Measurements from ENCODE around the gene HPCAL1. TPM values are rescaled to one million over a fixed set of nuclear protein-coding genes. Genes with fewer than 3 reads are reported as not detected.

Gene HPCAL1
- total and polyA plus RNA-seq, 2 of the 8 experiments (the other 6 are each of a cell fraction or from before 2014, with no cell fraction given) = 5.8 to 8.6 TPM

DNA sequence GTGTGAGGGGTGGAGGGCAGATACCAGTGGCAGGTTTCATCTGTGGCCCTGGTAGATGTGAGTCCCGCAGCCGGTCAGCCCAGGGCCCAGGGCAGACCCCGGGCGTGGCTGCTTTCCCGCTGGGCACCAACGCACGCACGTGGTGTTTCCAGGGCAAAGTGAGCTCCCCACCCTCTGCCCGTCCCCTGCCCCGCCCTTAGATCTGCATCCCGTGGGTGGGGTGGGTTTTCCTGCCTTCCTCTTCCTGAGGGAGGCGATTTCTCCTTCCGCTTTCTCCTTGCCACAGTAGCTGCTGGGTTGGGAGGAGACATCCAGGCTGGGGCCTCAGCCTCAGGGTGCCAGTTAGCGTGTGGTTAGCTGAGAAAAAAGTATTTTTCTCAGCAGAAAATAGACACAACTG is 95.8 kb downstream of the HPCAL1 start:
- Histone ChIP-seq H3K27ac (ENCODE audit: low read depth, low read length) (no peak overlapping the region), H4K91ac (replicated peaks; ENCODE audit: insufficient read length, low read length) (no peak overlapping the region), H3K9me3 (ENCODE audit: insufficient read depth in 2 of 2, low read depth in 1 of 2, low read length in 1 of 2) (no peaks in the 10 kb centered on the region), H2BK120ac (replicated peaks; ENCODE audit: low read depth, low read length) (no peak overlapping the region), H2BK5ac (ENCODE audit: low read depth, low read length) (no peak overlapping the region), H2BK12ac (ENCODE audit: low read depth, low read length) (no peak overlapping the region), H3K4me1 (replicated peaks in 1 of 4; ENCODE audit: control insufficient read depth in 3 of 4, insufficient read depth in 4 of 4, low read length in 3 of 4) (peaks cover under 1 to 5% (median under 1%) of the 10 kb centered on the region in 4 experiments; a peak in 5 of 7 replicates), H3K79me2 (ENCODE audit: control insufficient read depth in 1 of 2, insufficient read depth in 2 of 2, low read length in 2 of 2) (no peaks in the 10 kb centered on the region), H3K56ac (replicated peaks; ENCODE audit: insufficient read length, low read depth, low read length) (no peak overlapping the region), H4K20me1 (replicated peaks in 1 of 2; ENCODE audit: control insufficient read depth in 1 of 2, insufficient read depth in 2 of 2, low read length in 2 of 2) (no peaks in the 10 kb centered on the region), H3K23me2 (ENCODE audit: low read depth, low read length) (peaks cover 4% of the 10 kb centered on the region; the same call in 1 of the 2 replicates), H4K5ac (ENCODE audit: insufficient read length, low read depth, low read length) (no peak overlapping the region), H2BK20ac (ENCODE audit: low read length) (no peak overlapping the region), H4K8ac (ENCODE audit: extremely low read depth, insufficient read depth, low read length) (no peak overlapping the region), H3K79me1 (ENCODE audit: low read depth, low read length) (no peaks in the 10 kb centered on the region; the same call in none of the 2 replicates), H2BK15ac (ENCODE audit: low read length) (no peak overlapping the region), H2AFZ (ENCODE audit: low read length) (no peak overlapping the region), H2AK5ac (ENCODE audit: low read depth, low read length) (no peak overlapping the region), H3K9ac (replicated peaks in 1 of 4; ENCODE audit: extremely low read depth in 1 of 4, low read depth in 3 of 4, low read length in 3 of 4) (no peak overlapping the region), H3K27me3 (replicated peaks in 1 of 4; ENCODE audit: control insufficient read depth in 3 of 4, extremely low read depth in 1 of 4, insufficient read depth in 3 of 4, low read length in 3 of 4) (no peaks in the 10 kb centered on the region), H3K23ac (ENCODE audit: insufficient read length) (no peak overlapping the region), H3K14ac (ENCODE audit: insufficient read length) (no peak overlapping the region), H3K18ac (ENCODE audit: extremely low read depth, low read length) (no peak overlapping the region), H3K4me3 (ENCODE audit: extremely low read depth in 1 of 4, insufficient read depth in 2 of 4, low read depth in 3 of 4, low read length in 4 of 4) (no peak overlapping the region), H3K4ac (replicated peaks; ENCODE audit: insufficient read length, low read depth, low read length) (no peak overlapping the region), H3K4me2 (ENCODE audit: insufficient read depth in 1 of 2, low read depth in 2 of 2, low read length in 2 of 2) (no peak overlapping the region), H3K36me3 (ENCODE audit: control insufficient read depth in 2 of 4, insufficient read depth in 4 of 4, low read length in 3 of 4) (no peaks in the 10 kb centered on the region)
- POLR2A ChIA-PET (ENCODE audit: partially characterized antibody) = interaction anchor here (1.0 kb wide), 1 partner anchor 50 kb away, joined by 3 read pairs; the partner anchor contains the start of gene ODC1
- FAIRE-seq = no peak
- CTCF ChIA-PET (ENCODE audit: partially characterized antibody) = interaction anchor here (0.9 to 2.7 kb wide), 2 partner anchors 10 to 71 kb away, joined by 3 to 17 read pairs; no protein-coding TSS in a partner anchor
- WGBS, 2 experiments (ENCODE audit: extremely low coverage in 1 of 2, insufficient coverage in 1 of 2, insufficient read length in 1 of 2, insufficient replicate concordance in 2 of 2, low coverage in 1 of 2, low lambda C conversion rate in 2 of 2, missing lambda C conversion rate in 1 of 2) = 91% methylated on average over 14 of the region's 14 CpGs; no CpG with 5 or more reads in 1 of the 2 experiments
- no peak for DNase-seq (ENCODE audit: low read depth in 1 of 2, low spot score in 2 of 2)
- TF ChIP-seq SIX5 (IDR thresholded peaks at IDR 0.05; ENCODE audit: low read depth, low read length) (no peak), NRF1 (IDR thresholded peaks at IDR 0.05; ENCODE audit: low read depth, low read length) (no peak), HDAC2 (IDR thresholded peaks at IDR 0.05; ENCODE audit: borderline replicate concordance in 1 of 2, low read depth in 2 of 2, low read length in 2 of 2) (no peak), SIRT6 (IDR thresholded peaks at IDR 0.05; ENCODE audit: low read length) (no peak), SAP30 (IDR thresholded peaks at IDR 0.05; ENCODE audit: insufficient read depth, insufficient replicate concordance, low read length) (no peak), RAD21 (IDR thresholded peaks at IDR 0.05 in 1 of 2, conservative IDR thresholded peaks at IDR 0.05 in 1 of 2; ENCODE audit: low read depth in 2 of 2, low read length in 2 of 2) (no peak), SP2 (IDR thresholded peaks at IDR 0.05; ENCODE audit: low read length) (no peak), EZH2 (IDR thresholded peaks at IDR 0.05; ENCODE audit: low read depth, low read length, severe bottlenecking) (no peak), SIN3A (conservative IDR thresholded peaks at IDR 0.05 in 1 of 2, IDR thresholded peaks at IDR 0.05 in 1 of 2; ENCODE audit: low read depth in 1 of 2, low read length in 2 of 2) (no peak), SP1 (IDR thresholded peaks at IDR 0.05; ENCODE audit: low read depth, low read length) (no peak), GTF2F1 (IDR thresholded peaks at IDR 0.05; ENCODE audit: borderline replicate concordance, low read depth, low read length) (no peak), RBBP5 (IDR thresholded peaks at IDR 0.05; ENCODE audit: borderline replicate concordance, low read depth, low read length) (no peak), POLR2A (IDR thresholded peaks at IDR 0.05; ENCODE audit: control extremely low read depth in 1 of 2, low read depth in 2 of 2, low read length in 2 of 2) (no peak), EGR1 (IDR thresholded peaks at IDR 0.05; ENCODE audit: borderline replicate concordance, low read depth, low read length) (no peak)
